K562 (cell line): ENCODE measurements around the gene MCEMP1. TPM values are rescaled to one million over a fixed set of nuclear protein-coding genes. Genes with fewer than 3 reads are reported as not detected.

ENCODE experiments used
- ATAC-seq: fragments of 200-7000 bp; cut with Tn5 transposase; 3 replicates; pipeline ENCODE4 v1.9.1; 2020; ENCODE audit warnings: moderate library complexity
- BruUV-seq: library from RNA; stranded (reverse); fragments of 400-500 nt; replicated peaks from 2 replicates; lab custom pipeline; 2021; lab: Mats Ljungman, UMichigan
- CTCF ChIA-PET: fragments of 300-600 bp; formaldehyde crosslinking; extraction: SDS; loops from one replicate; lab custom pipeline; 2021; ENCODE audit warnings: low intra/inter-chr PET ratio; lab: Yijun Ruan, JAX
- POLR2A ChIA-PET: fragments of 300-600, 350-650 bp; sonication (Branson Sonifier 250); formaldehyde crosslinking; extraction: SDS; loops from one replicate; lab custom pipeline; 2021; ENCODE audit warnings: antibody characterized with exemption, inconsistent platforms; lab: Yijun Ruan, JAX
- DNase-seq, 4 experiments: peaks; one replicate each; pipeline versions ENCODE4 v3.0.0 to v3.0.0-alpha.2; 2011 to 2018; ENCODE audit warnings: low spot score in 3 of 4, mixed read lengths in 3 of 4; ENCODE audit errors: extremely low read depth in 1 of 4
- FAIRE-seq: peaks from 2 replicates; lab custom pipeline; 2011; peaks lifted over from hg19 to GRCh38; lab: Jason Lieb, UNC
- H2AFZ ChIP-seq: 2 replicates; pipeline ENCODE4 v1.6.0; 2011; ENCODE audit warnings: low read depth, low read length, control low read depth, inconsistent platforms
- H3K27ac ChIP-seq: fragments of 200-600 bp; 3 replicates; pipeline ENCODE4 v1.8.0; 2011; ENCODE audit warnings: low read depth, mild to moderate bottlenecking, control low read depth, inconsistent platforms, low read length, moderate library complexity, mixed read lengths; ENCODE audit errors: extremely low read depth
- H3K27me3 ChIP-seq, 2 experiments: fragments of 300-600 bp in 1 of 2; 2 replicates in 1 of 2; 3 replicates in 1 of 2; pipeline versions ENCODE4 v1.6.0 to v1.8.0; 2011; ENCODE audit warnings: inconsistent platforms in 2 of 2, low read length in 2 of 2, mild to moderate bottlenecking in 1 of 2, mixed read lengths in 1 of 2, moderate library complexity in 1 of 2; ENCODE audit not compliant: control insufficient read depth in 2 of 2, insufficient read depth in 2 of 2
- H3K36me3 ChIP-seq: fragments of 300-600 bp; 3 replicates; pipeline ENCODE4 v1.8.0; 2011; ENCODE audit warnings: mild to moderate bottlenecking, low read length, inconsistent platforms; ENCODE audit not compliant: control insufficient read depth, insufficient read depth
- H3K4me1 ChIP-seq, 2 experiments: fragments of 200-600 bp in 1 of 2; replicated peaks in 1 of 2; 2 replicates in 1 of 2; 3 replicates in 1 of 2; pipeline versions ENCODE4 v1.5.1 to v1.8.0; 2011; ENCODE audit warnings: inconsistent platforms in 2 of 2, low read length in 2 of 2, mild to moderate bottlenecking in 1 of 2, mixed read lengths in 1 of 2, moderate library complexity in 1 of 2; ENCODE audit not compliant: control insufficient read depth in 2 of 2, insufficient read depth in 2 of 2
- H3K4me2 ChIP-seq: 2 replicates; pipeline ENCODE4 v1.6.1; 2011; ENCODE audit warnings: low read length, control low read depth, inconsistent platforms, mixed read lengths; ENCODE audit not compliant: insufficient read depth
- H3K4me3 ChIP-seq: fragments of 200-600 bp; sonication (generic), shearing (Covaris generic); 2 replicates; pipeline ENCODE4 v1.5.1; 2016; ENCODE audit warnings: control low read depth, inconsistent platforms
- H3K79me2 ChIP-seq: fragments of 200-600 bp; 3 replicates; pipeline ENCODE4 v1.8.0; 2011; ENCODE audit warnings: low read length, inconsistent platforms; ENCODE audit not compliant: control insufficient read depth, insufficient read depth
- H3K9ac ChIP-seq, 2 experiments: 2 replicates each; pipeline versions ENCODE4 v1.6.0 to v1.6.1; 2011; ENCODE audit warnings: low read depth in 2 of 2, low read length in 2 of 2, control low read depth in 1 of 2, inconsistent platforms in 1 of 2, mild to moderate bottlenecking in 1 of 2, mixed read lengths in 1 of 2; ENCODE audit not compliant: insufficient read depth in 1 of 2
- H3K9me1 ChIP-seq: one replicate; pipeline ENCODE4 v1.6.0; 2011; ENCODE audit warnings: inconsistent platforms, mild to moderate bottlenecking, low read length, moderate library complexity; ENCODE audit not compliant: control insufficient read depth, insufficient read depth
- H3K9me3 ChIP-seq: replicated peaks from 2 replicates; pipeline ENCODE4 v1.5.1; 2011; ENCODE audit warnings: low read depth, low read length, inconsistent platforms; ENCODE audit not compliant: control insufficient read depth, insufficient read depth
- H4K20me1 ChIP-seq: replicated peaks from 2 replicates; pipeline ENCODE4 v1.6.1; 2011; ENCODE audit warnings: low read length, inconsistent platforms, mixed read lengths; ENCODE audit not compliant: control insufficient read depth, insufficient read depth
- CTCF ChIP-seq, 3 experiments: IDR thresholded peaks in 2 of 3; conservative IDR thresholded peaks in 1 of 3; 2 replicates each; pipeline ENCODE4 v1.5.1; 2011 to 2012; ENCODE audit warnings: low read length in 3 of 3, mild to moderate bottlenecking in 3 of 3, control low read depth in 2 of 3, improper control_type of control experiment in 1 of 3, inconsistent platforms in 1 of 3, low read depth in 1 of 3, mixed read lengths in 1 of 3, moderate library complexity in 1 of 3; ENCODE audit not compliant: insufficient read depth in 2 of 3
- DIDO1 ChIP-seq: fragments of 450-650 bp; IDR thresholded peaks from 2 replicates; pipeline ENCODE4 v1.6.1; 2016; ENCODE audit warnings: low read depth, missing biosample characterization, missing genetic modification characterization
- POLR2G ChIP-seq: fragments of 200-400 bp; formaldehyde crosslinking; IDR thresholded peaks from 2 replicates; pipeline ENCODE4 v1.6.1; 2017; ENCODE audit warnings: low read depth, mild to moderate bottlenecking, antibody characterized with exemption, low read length, moderate library complexity
- RBFOX2 ChIP-seq: fragments of 200-400 bp; formaldehyde crosslinking; IDR thresholded peaks from 2 replicates; pipeline ENCODE4 v1.6.1; 2017; ENCODE audit warnings: low read depth, mild to moderate bottlenecking, low read length, moderate library complexity
- RBM22 ChIP-seq: fragments of 200-400 bp; formaldehyde crosslinking; IDR thresholded peaks from 2 replicates; pipeline ENCODE4 v1.6.1; 2018; ENCODE audit warnings: low read length, low read depth; ENCODE audit not compliant: poor library complexity, severe bottlenecking
- SMARCB1 ChIP-seq: IDR thresholded peaks from 2 replicates; pipeline ENCODE4 v1.6.1; 2011; ENCODE audit warnings: improper control_type of control experiment, low read depth; ENCODE audit not compliant: insufficient read length
- ZBTB1 ChIP-seq: sonication (generic); formaldehyde crosslinking; IDR thresholded peaks from 2 replicates; pipeline ENCODE4 v1.8.1; 2023; ENCODE audit warnings: missing genetic modification reagents, low read depth, mild to moderate bottlenecking, borderline replicate concordance
- ZNF311 ChIP-seq: fragments of 250-450 bp; sonication (Bioruptor Pico); IDR thresholded peaks from 2 replicates; pipeline ENCODE4 v1.4.0; 2020; ENCODE audit warnings: mild to moderate bottlenecking, moderate library complexity
- WGBS: fragments of 100-300 bp; shearing (Covaris generic); methylation state at CpG from one replicate; pipeline ENCODE4 v1.1.6; 2016; ENCODE audit warnings: low coverage, mixed read lengths; ENCODE audit not compliant: insufficient coverage; ENCODE audit errors: missing lambda C conversion rate; 5-methylcytosine and 5-hydroxymethylcytosine counted together
- in situ Hi-C: fragments of 300-500 bp; cut with MboI; formaldehyde crosslinking; loops from 4 replicates; pipeline ENCODE4 v1.15.0; 2018; ENCODE audit warnings: inconsistent platforms, mixed read lengths
- intact Hi-C: fragments of 100-400 bp; cut with micrococcal nuclease; formaldehyde crosslinking; loops from 2 replicates; pipeline ENCODE4 v1.14.2; 2022
- polyA plus RNA-seq, 8 experiments: library from polyadenylated mRNA; depleted of rRNA in 4 of 8; stranded (reverse) in 5 of 8; unstranded in 3 of 8; fragments of >200 nt; fragmentation: Nextera tagmentation in 2 of 8; fragmentation: Illumina TruSeq in 1 of 8; extraction: Ambion mirVana in 2 of 8; extraction: Trizol in 1 of 8; gene quantifications; 2 replicates each; pipeline versions ENCODE4 v1.2.1 to v1.2.3, GENCODE V29; 2011 to 2014; ENCODE audit warnings: inconsistent platforms in 1 of 8, missing spikeins in 1 of 8
- total RNA-seq, 7 experiments: library from RNA; depleted of rRNA in 6 of 7; stranded (reverse); fragments of >200 nt in 6 of 7; fragmentation: Illumina TruSeq in 2 of 7; extraction: Trizol in 2 of 7; gene quantifications; 2 replicates each; pipeline versions ENCODE4 v1.2.1 to v1.2.3, GENCODE V29; 2011 to 2021; ENCODE audit warnings: low replicate concordance in 1 of 7

Gene MCEMP1
- total and polyA plus RNA-seq, 9 of the 15 experiments (the other 6 are each of a cell fraction or from before 2014, with no cell fraction given) = 0.11 to 1.8 (median 0.51) TPM

GRCh38 chr19:7641290-7642276 is 35.3 kb upstream of the MCEMP1 start (continued):
- TF ChIP-seq CTCF (IDR thresholded peaks at IDR 0.05 in 2 of 3, conservative IDR thresholded peaks at IDR 0.05 in 1 of 3; ENCODE audit: insufficient read depth in 2 of 3, low read depth in 1 of 3, low read length in 3 of 3) = 0 out of 6 replicates have a peak, but pooled peaks of 2 of the 3 experiments have one; percentile 10 to 35
- no peak for TF ChIP-seq ZNF311 (CRISPR knock-in tag)
- TF ChIP-seq DIDO1 (tag) = no peak
- TF ChIP-seq SMARCB1 = no peak

- 92% methylated on average over 20 of the region's 27 CpGs for WGBS
- BruUV-seq = no TSS peak
- no peak for ATAC-seq
- DNase-seq = no peak
- Histone ChIP-seq H4K20me1 (peaks cover 21% of the 10 kb centered on the region), H3K36me3 (peaks cover 75% of the 10 kb centered on the region; the same call in 2 of the 3 replicates), H3K4me2 (no peak overlapping the region), H3K27me3 (no peaks in the 10 kb centered on the region; a peak in 1 of 5 replicates), H3K4me1 (peaks cover 3 to 75% of the 10 kb centered on the region in 2 experiments; a peak in 4 of 5 replicates), H3K27ac (no peak overlapping the region), H3K9me3 (peaks cover 6% of the 10 kb centered on the region; the same call in 1 of the 2 replicates), H3K4me3 (no peak overlapping the region), H3K79me2 (peaks cover 31% of the 10 kb centered on the region), H3K9me1 (no peaks in the 10 kb centered on the region), H3K9ac (0 out of 4 replicates have a peak overlapping the region, but pooled peaks of 1 of the 2 experiments have one; percentile 14), H2AFZ (no peak overlapping the region)
- no peak for FAIRE-seq
- in situ Hi-C loops = no loop called here
- intact Hi-C loops = no loop called here
- peak; percentile 57 for TF ChIP-seq RBFOX2
- TF ChIP-seq ZBTB1 (CRISPR knock-in tag) = no peak
- TF ChIP-seq RBM22 = peak; percentile 8
- peak; percentile 52; the same call in 1 of the 2 replicates for TF ChIP-seq POLR2G
- CTCF ChIA-PET = no interaction called here
- POLR2A ChIA-PET = interaction anchor here (0.5 to 1.1 kb wide), 3 partner anchors 13 to 116 kb away, joined by 3 read pairs; partner anchors contain the start of genes PET100 and XAB2
These were observed 34.4 kb upstream of the MCEMP1 start for GRCh38 chr19:7642295-7643030.
